HepG2 (cell line): ENCODE data around the gene TUBB. TPM values are rescaled to one million over a fixed set of nuclear protein-coding genes. Genes with fewer than 3 reads are reported as not detected.
A peak's percentile ranks its signal among the peaks of the same experiment; 100 is the strongest.

Experiments used
- CBX1 ChIP-seq: IDR thresholded peaks from one replicate; pipeline ENCODE4 v1.6.1; 2016; ENCODE audit warnings: antibody characterized with exemption, low read depth
- CBX5 ChIP-seq: sonication (generic); formaldehyde crosslinking; IDR thresholded peaks from 2 replicates; pipeline ENCODE4 v1.4.0; 2020; ENCODE audit warnings: missing genetic modification reagents, borderline replicate concordance
- GATAD2A ChIP-seq: IDR thresholded peaks from 2 replicates; pipeline ENCODE4 v1.6.1; 2016
- HNRNPH1 ChIP-seq: fragments of 200-400 bp; formaldehyde crosslinking; optimal IDR thresholded peaks from 2 replicates; pipeline ENCODE3; 2017; ENCODE audit warnings: mild to moderate bottlenecking, low read depth, low read length
- HNRNPK ChIP-seq: fragments of 200-400 bp; formaldehyde crosslinking; IDR thresholded peaks from 2 replicates; pipeline ENCODE4 v1.6.1; 2018; ENCODE audit warnings: low read length, low read depth, moderate library complexity, mild to moderate bottlenecking; ENCODE audit not compliant: poor library complexity, severe bottlenecking
- HOXA9 ChIP-seq: sonication (generic); formaldehyde crosslinking; IDR thresholded peaks from 2 replicates; pipeline ENCODE4 v1.8.1; 2022; ENCODE audit warnings: missing genetic modification reagents, mild to moderate bottlenecking, moderate library complexity, borderline replicate concordance
- KAT7 ChIP-seq: IDR thresholded peaks from 2 replicates; pipeline ENCODE4 v1.6.1; 2018; ENCODE audit warnings: borderline replicate concordance, missing compliant biosample characterization
- MXD3 ChIP-seq: IDR thresholded peaks from 2 replicates; pipeline ENCODE4 v1.6.1; 2016; ENCODE audit warnings: mild to moderate bottlenecking, missing biosample characterization, missing genetic modification reagents
- NR1H2 ChIP-seq: sonication (generic); formaldehyde crosslinking; IDR thresholded peaks from 2 replicates; pipeline ENCODE4 v1.8.1; 2022; ENCODE audit warnings: low read depth, missing genetic modification reagents, borderline replicate concordance
- SNAI1 ChIP-seq: sonication (generic); formaldehyde crosslinking; IDR thresholded peaks from 2 replicates; pipeline ENCODE4 v1.5.0; 2020; ENCODE audit warnings: mild to moderate bottlenecking, missing genetic modification reagents, borderline replicate concordance
- SRSF4 ChIP-seq: fragments of 200-400 bp; formaldehyde crosslinking; IDR thresholded peaks from one replicate; pipeline ENCODE4 v1.6.1; 2018; ENCODE audit warnings: mild to moderate bottlenecking, low read depth, low read length, moderate library complexity; ENCODE audit not compliant: poor library complexity, severe bottlenecking
- TEAD2 ChIP-seq: sonication (generic); formaldehyde crosslinking; IDR thresholded peaks from 2 replicates; pipeline ENCODE4 v1.9.0; 2021; ENCODE audit warnings: missing genetic modification reagents
- YY1 ChIP-seq: IDR thresholded peaks from 2 replicates; pipeline ENCODE4 v1.6.1; 2011; ENCODE audit warnings: low read length, low read depth, moderate library complexity, mild to moderate bottlenecking; ENCODE audit not compliant: insufficient read depth, insufficient replicate concordance
- ZMYM3 ChIP-seq: sonication (generic); formaldehyde crosslinking; IDR thresholded peaks from 2 replicates; pipeline ENCODE4 v1.5.1; 2020; ENCODE audit warnings: mild to moderate bottlenecking, missing genetic modification reagents
- ZNF12 ChIP-seq: sonication (generic); formaldehyde crosslinking; IDR thresholded peaks from 2 replicates; pipeline ENCODE4 v1.5.0; 2020; ENCODE audit warnings: missing genetic modification reagents
- ZNF124 ChIP-seq: sonication (generic); formaldehyde crosslinking; IDR thresholded peaks from 2 replicates; pipeline ENCODE4 v1.4.0; 2020; ENCODE audit warnings: missing genetic modification reagents
- ZNF616 ChIP-seq: sonication (generic); formaldehyde crosslinking; IDR thresholded peaks from 2 replicates; pipeline ENCODE4 v1.5.0; 2020; ENCODE audit warnings: low read depth, mild to moderate bottlenecking, missing genetic modification reagents
- ZNF652 ChIP-seq: IDR thresholded peaks from 2 replicates; pipeline ENCODE4 v1.6.1; 2016; ENCODE audit warnings: low read depth, borderline replicate concordance
- ZNF691 ChIP-seq: sonication (generic); formaldehyde crosslinking; IDR thresholded peaks from 2 replicates; pipeline ENCODE4 v1.4.0; 2020; ENCODE audit warnings: missing genetic modification reagents, low read depth, mild to moderate bottlenecking, borderline replicate concordance
- polyA plus RNA-seq, 8 experiments: library from polyadenylated mRNA; depleted of rRNA in 3 of 8; stranded (reverse) in 7 of 8; unstranded in 1 of 8; fragments of >200 nt; fragmentation: Illumina TruSeq in 4 of 8; extraction: Trizol in 4 of 8; gene quantifications; 2 replicates each; pipeline versions ENCODE4 v1.2.1 to v1.2.3, GENCODE V29; 2011 to 2016; ENCODE audit warnings: low read depth in 4 of 8, missing spikeins in 1 of 8, mixed read lengths in 1 of 8; ENCODE audit not compliant: insufficient read depth in 1 of 8
- total RNA-seq, 5 experiments: library from RNA; depleted of rRNA; stranded (reverse); fragments of >200 nt; fragmentation: Illumina TruSeq; extraction: Trizol; gene quantifications; 2 replicates each; pipeline ENCODE4 v1.2.3, GENCODE V29; 2016; ENCODE audit warnings: low read depth in 1 of 5
- TF ChIP-seq, protein P1 (sequence below): sonication (generic); formaldehyde crosslinking; IDR thresholded peaks from 2 replicates; pipeline ENCODE4 v1.4.0; 2020; ENCODE audit warnings: missing genetic modification reagents
- TF ChIP-seq, protein P2 (sequence below): sonication (generic); formaldehyde crosslinking; IDR thresholded peaks from 2 replicates; pipeline ENCODE4 v1.5.0; 2020; ENCODE audit warnings: mild to moderate bottlenecking, missing genetic modification reagents, borderline replicate concordance
- TF ChIP-seq, protein P3 (sequence below): sonication (generic); formaldehyde crosslinking; conservative IDR thresholded peaks from 2 replicates; pipeline ENCODE4 v1.5.0; 2020; ENCODE audit warnings: missing genetic modification reagents

The TUBB gene
- total and polyA plus RNA-seq, 2 of the 13 experiments (the other 11 are each of a cell fraction or from before 2014, with no cell fraction given) = 911 to 1,163 TPM

DNA sequence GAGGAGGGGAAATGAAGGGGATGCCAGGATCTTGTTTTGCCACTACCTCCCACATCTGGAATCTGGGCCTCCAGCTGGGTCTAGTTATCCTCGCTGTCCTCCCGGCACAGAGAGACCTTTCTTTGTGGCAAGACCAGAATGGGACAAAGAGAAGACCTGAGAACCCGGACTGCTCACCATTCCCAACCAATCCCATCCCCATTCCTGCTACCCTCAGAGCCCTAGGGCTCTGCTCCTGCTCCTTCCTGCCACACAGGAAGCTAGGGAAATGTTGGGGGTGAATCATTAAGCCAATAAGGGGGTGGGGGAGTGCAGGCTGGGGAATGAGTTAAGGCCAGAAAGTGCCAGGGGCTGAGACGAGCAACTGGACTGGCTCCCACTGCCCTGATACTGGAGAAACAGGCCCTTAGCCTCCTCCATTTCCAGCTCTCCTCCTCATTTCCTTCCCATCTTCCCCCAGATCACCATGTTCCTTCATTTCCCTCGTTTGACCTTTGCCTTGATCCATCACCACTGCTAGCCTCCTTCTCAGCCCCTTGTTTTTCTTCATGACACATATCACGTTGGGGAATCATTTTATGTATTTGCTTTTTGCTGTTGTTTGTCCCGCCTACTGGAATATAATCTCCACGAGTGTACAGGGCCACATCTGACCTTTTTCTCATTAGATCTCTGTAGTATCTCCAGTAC lies 28.8 kb downstream of the TUBB start (continued):
- peak; percentile 64; the same call in 1 of the 2 replicates for TF ChIP-seq ZMYM3 (CRISPR knock-in tag)
- TF ChIP-seq YY1 = peak; percentile 55
- TF ChIP-seq NR1H2 (CRISPR knock-in tag) = no peak
- TF ChIP-seq MXD3 (CRISPR knock-in tag) = 0 out of 2 replicates have a peak, but pooled peaks have one; percentile 24
- TF ChIP-seq ZNF616 (CRISPR knock-in tag) = no peak
- 0 out of 2 replicates have a peak, but pooled peaks have one; percentile 4 for TF ChIP-seq ZNF124 (CRISPR knock-in tag)
- TF ChIP-seq HNRNPK = peak; percentile 77
- TF ChIP-seq SRSF4 = no peak
- peak; percentile 45; the same call in 1 of the 2 replicates for TF ChIP-seq CBX5 (CRISPR knock-in tag)
- TF ChIP-seq GATAD2A (CRISPR knock-in tag) = peak; percentile 15; the same call in 1 of the 2 replicates
- TF ChIP-seq, protein P1, sequence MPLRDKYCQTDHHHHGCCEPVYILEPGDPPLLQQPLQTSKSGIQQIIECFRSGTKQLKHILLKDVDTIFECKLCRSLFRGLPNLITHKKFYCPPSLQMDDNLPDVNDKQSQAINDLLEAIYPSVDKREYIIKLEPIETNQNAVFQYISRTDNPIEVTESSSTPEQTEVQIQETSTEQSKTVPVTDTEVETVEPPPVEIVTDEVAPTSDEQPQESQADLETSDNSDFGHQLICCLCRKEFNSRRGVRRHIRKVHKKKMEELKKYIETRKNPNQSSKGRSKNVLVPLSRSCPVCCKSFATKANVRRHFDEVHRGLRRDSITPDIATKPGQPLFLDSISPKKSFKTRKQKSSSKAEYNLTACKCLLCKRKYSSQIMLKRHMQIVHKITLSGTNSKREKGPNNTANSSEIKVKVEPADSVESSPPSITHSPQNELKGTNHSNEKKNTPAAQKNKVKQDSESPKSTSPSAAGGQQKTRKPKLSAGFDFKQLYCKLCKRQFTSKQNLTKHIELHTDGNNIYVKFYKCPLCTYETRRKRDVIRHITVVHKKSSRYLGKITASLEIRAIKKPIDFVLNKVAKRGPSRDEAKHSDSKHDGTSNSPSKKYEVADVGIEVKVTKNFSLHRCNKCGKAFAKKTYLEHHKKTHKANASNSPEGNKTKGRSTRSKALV = peak; percentile 6; the same call in 1 of the 2 replicates
- TF ChIP-seq TEAD2 (CRISPR knock-in tag) = no peak
- no peak for TF ChIP-seq ZNF691 (CRISPR knock-in tag)
- TF ChIP-seq ZNF652 (CRISPR knock-in tag) = peak; percentile 27; the same call in 1 of the 2 replicates
- no peak for TF ChIP-seq HOXA9
- TF ChIP-seq, protein P2, sequence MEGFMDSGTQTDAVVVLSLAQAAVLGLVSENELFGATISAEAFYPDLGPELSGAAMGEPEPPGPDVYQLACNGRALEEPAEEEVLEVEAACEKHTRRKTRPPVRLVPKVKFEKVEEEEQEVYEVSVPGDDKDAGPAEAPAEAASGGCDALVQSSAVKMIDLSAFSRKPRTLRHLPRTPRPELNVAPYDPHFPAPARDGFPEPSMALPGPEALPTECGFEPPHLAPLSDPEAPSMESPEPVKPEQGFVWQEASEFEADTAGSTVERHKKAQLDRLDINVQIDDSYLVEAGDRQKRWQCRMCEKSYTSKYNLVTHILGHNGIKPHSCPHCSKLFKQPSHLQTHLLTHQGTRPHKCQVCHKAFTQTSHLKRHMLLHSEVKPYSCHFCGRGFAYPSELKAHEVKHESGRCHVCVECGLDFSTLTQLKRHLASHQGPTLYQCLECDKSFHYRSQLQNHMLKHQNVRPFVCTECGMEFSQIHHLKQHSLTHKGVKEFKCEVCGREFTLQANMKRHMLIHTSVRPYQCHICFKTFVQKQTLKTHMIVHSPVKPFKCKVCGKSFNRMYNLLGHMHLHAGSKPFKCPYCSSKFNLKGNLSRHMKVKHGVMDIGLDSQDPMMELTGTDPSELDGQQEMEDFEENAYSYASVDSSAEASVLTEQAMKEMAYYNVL = peak; percentile 60; the same call in 1 of the 2 replicates
- TF ChIP-seq HNRNPH1 = peak; percentile 69
- peak; percentile 75 for TF ChIP-seq SNAI1 (CRISPR knock-in tag)
- peak; percentile 64; the same call in 1 of the 2 replicates for TF ChIP-seq KAT7 (CRISPR knock-in tag)
- TF ChIP-seq, protein P3, sequence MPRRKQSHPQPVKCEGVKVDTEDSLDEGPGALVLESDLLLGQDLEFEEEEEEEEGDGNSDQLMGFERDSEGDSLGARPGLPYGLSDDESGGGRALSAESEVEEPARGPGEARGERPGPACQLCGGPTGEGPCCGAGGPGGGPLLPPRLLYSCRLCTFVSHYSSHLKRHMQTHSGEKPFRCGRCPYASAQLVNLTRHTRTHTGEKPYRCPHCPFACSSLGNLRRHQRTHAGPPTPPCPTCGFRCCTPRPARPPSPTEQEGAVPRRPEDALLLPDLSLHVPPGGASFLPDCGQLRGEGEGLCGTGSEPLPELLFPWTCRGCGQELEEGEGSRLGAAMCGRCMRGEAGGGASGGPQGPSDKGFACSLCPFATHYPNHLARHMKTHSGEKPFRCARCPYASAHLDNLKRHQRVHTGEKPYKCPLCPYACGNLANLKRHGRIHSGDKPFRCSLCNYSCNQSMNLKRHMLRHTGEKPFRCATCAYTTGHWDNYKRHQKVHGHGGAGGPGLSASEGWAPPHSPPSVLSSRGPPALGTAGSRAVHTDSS (CRISPR knock-in tag) = no peak; the same call in 1 of the 2 replicates
- no peak for TF ChIP-seq CBX1
- 0 out of 2 replicates have a peak, but pooled peaks have one; percentile 17 for TF ChIP-seq ZNF12 (CRISPR knock-in tag)
